Panc1 (cell line): Measurements from ENCODE around the gene GPSM1.

Experiments used
- TF ChIP-seq, protein P1 (sequence below): fragments of 450-650 bp; IDR thresholded peaks from 2 replicates; pipeline ENCODE4 v1.5.1; 2017; ENCODE audit warnings: mild to moderate bottlenecking
- TF ChIP-seq, protein P2 (sequence below), 2 experiments: IDR thresholded peaks; 2 replicates each; pipeline ENCODE4 v1.6.1; 2011 to 2012; ENCODE audit warnings: low read depth in 2 of 2, control low read depth in 1 of 2, low read length in 1 of 2, mild to moderate bottlenecking in 1 of 2, moderate library complexity in 1 of 2; ENCODE audit not compliant: insufficient read depth in 1 of 2

DNA sequence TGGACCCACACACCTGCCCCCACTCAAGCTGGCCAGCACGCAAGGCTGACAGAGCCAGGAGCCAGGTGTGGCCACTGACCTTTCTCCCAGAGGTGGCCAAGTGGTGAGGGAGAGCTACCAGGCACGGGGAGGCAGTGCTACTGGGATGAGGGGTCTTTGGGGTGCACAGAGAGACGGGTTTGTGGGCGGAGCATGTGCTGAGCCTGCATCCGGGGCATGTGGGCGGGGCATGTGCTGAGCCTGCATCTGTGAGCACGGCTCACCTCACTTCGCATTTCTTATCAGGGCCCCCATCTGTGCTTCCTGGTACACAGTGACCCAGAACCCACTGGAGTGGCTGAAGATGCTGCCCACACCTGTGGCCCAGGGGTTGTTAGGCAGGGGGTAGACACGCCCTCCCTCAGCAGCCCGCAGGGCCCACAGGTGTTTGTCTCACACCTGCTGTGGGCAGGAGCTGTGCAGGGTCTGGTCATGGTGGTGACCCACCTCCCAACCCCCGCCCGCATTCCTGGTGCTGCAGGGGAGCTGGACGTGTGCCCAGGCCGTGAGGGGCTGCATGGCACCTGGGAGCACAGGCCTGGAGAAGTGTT, 45.0 kb upstream of the GPSM1 start:
- TF ChIP-seq, protein P1, sequence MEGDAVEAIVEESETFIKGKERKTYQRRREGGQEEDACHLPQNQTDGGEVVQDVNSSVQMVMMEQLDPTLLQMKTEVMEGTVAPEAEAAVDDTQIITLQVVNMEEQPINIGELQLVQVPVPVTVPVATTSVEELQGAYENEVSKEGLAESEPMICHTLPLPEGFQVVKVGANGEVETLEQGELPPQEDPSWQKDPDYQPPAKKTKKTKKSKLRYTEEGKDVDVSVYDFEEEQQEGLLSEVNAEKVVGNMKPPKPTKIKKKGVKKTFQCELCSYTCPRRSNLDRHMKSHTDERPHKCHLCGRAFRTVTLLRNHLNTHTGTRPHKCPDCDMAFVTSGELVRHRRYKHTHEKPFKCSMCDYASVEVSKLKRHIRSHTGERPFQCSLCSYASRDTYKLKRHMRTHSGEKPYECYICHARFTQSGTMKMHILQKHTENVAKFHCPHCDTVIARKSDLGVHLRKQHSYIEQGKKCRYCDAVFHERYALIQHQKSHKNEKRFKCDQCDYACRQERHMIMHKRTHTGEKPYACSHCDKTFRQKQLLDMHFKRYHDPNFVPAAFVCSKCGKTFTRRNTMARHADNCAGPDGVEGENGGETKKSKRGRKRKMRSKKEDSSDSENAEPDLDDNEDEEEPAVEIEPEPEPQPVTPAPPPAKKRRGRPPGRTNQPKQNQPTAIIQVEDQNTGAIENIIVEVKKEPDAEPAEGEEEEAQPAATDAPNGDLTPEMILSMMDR: no peak
- TF ChIP-seq, protein P2, sequence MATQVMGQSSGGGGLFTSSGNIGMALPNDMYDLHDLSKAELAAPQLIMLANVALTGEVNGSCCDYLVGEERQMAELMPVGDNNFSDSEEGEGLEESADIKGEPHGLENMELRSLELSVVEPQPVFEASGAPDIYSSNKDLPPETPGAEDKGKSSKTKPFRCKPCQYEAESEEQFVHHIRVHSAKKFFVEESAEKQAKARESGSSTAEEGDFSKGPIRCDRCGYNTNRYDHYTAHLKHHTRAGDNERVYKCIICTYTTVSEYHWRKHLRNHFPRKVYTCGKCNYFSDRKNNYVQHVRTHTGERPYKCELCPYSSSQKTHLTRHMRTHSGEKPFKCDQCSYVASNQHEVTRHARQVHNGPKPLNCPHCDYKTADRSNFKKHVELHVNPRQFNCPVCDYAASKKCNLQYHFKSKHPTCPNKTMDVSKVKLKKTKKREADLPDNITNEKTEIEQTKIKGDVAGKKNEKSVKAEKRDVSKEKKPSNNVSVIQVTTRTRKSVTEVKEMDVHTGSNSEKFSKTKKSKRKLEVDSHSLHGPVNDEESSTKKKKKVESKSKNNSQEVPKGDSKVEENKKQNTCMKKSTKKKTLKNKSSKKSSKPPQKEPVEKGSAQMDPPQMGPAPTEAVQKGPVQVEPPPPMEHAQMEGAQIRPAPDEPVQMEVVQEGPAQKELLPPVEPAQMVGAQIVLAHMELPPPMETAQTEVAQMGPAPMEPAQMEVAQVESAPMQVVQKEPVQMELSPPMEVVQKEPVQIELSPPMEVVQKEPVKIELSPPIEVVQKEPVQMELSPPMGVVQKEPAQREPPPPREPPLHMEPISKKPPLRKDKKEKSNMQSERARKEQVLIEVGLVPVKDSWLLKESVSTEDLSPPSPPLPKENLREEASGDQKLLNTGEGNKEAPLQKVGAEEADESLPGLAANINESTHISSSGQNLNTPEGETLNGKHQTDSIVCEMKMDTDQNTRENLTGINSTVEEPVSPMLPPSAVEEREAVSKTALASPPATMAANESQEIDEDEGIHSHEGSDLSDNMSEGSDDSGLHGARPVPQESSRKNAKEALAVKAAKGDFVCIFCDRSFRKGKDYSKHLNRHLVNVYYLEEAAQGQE (IDR thresholded peaks at IDR 0.05; ENCODE audit: insufficient read depth in 1 of 2, low read depth in 2 of 2, low read length in 1 of 2): no peak
